Mucosa of descending colon (tissue), 3 donors: ENCODE results near the gene NRIP3. TPM values are rescaled to one million over a fixed set of nuclear protein-coding genes. Genes with fewer than 3 reads are reported as not detected.
"Not testable (repeated sequence)": the region's sequence is repeated elsewhere in the genome, so short reads cannot be mapped to it uniquely, and the experiment has no call there.

ENCODE experiments used
- ATAC-seq: fragments of 200-7000 bp; cut with Tn5 transposase; one replicate; pipeline ENCODE4 v1.9.1; 2020; ENCODE audit warnings: mild to moderate bottlenecking, moderate library complexity
- DNase-seq, 3 donors: peaks; one replicate each; pipeline ENCODE4 v3.0.0-alpha.2; 2020
- H3K36me3 ChIP-seq: fragments of 200-600 bp; one replicate; pipeline ENCODE4 v1.8.0; 2021; ENCODE audit warnings: low read depth, mild to moderate bottlenecking
- H3K4me1 ChIP-seq: fragments of 200-600 bp; one replicate; pipeline ENCODE4 v1.8.0; 2021; ENCODE audit warnings: low read depth, mild to moderate bottlenecking
- H3K4me3 ChIP-seq: fragments of 200-600 bp; one replicate; pipeline ENCODE4 v1.8.0; 2021; ENCODE audit warnings: mild to moderate bottlenecking
- H3K9me3 ChIP-seq: fragments of 200-600 bp; one replicate; pipeline ENCODE4 v1.8.0; 2021; ENCODE audit warnings: mild to moderate bottlenecking
- intact Hi-C, 2 donors: fragments of 100-400 bp; cut with DNase I in 1 of 2; cut with micrococcal nuclease in 1 of 2; formaldehyde crosslinking; loops; one replicate each; pipeline versions ENCODE4 v1.11.0 to v1.11.1; 2022; cut with DNase I, micrococcal nuclease
- total RNA-seq, 3 donors: library from RNA; stranded (reverse); fragmentation: NEBNext Ultra II Directional in 2 of 3; extraction: Animal tissue kit (Norgen Biotek cat#: 25700) in 2 of 3; gene quantifications; one replicate each; pipeline versions ENCODE4 v1.2.1 to v1.2.4, GENCODE V29; 2021 to 2023
- TF ChIP-seq, protein P1 (sequence below): fragments of 200-600 bp; IDR thresholded peaks from one replicate; pipeline ENCODE4 v1.8.0; 2022; ENCODE audit warnings: antibody characterized with exemption, mild to moderate bottlenecking
- donor health status: DM: no; HTN: no; CAD: no; lungs with moderate emphysema.
- donor health status: DM: no; HTN: no; CAD: no.
- donor health status: DM: no; HTN: yes; CAD: no.

NRIP3 gene
- total RNA-seq, 3 donors from 2014 or later, result 0.20 to 1.6 (median 0.63) TPM

DNA sequence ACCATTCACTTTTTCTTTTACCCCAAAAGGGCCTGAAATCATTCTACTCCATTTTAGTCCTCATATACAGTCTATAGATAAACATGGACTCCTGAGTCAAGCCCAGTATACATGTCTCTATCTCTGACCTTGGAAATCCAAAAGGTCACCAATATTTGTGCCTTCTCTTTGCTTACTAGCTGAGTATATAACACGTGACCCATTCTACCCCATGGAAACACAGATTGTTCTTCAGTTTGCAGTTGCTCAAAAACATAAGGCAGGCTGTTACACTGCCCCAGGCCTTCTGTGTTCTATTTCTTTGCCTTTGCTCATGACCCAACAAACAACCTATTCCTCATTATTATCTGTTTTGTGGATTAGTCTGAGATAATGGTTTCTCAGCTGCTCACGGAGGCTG, 5.8 kb downstream of the NRIP3 start:
- no peak overlapping the region for H3K4me3 ChIP-seq
- ATAC-seq (no peak), DNase-seq (no peak)
- no peaks in the 10 kb centered on the region for H3K9me3 ChIP-seq
- intact Hi-C loops, result no loop called here
- TF ChIP-seq, protein P1, sequence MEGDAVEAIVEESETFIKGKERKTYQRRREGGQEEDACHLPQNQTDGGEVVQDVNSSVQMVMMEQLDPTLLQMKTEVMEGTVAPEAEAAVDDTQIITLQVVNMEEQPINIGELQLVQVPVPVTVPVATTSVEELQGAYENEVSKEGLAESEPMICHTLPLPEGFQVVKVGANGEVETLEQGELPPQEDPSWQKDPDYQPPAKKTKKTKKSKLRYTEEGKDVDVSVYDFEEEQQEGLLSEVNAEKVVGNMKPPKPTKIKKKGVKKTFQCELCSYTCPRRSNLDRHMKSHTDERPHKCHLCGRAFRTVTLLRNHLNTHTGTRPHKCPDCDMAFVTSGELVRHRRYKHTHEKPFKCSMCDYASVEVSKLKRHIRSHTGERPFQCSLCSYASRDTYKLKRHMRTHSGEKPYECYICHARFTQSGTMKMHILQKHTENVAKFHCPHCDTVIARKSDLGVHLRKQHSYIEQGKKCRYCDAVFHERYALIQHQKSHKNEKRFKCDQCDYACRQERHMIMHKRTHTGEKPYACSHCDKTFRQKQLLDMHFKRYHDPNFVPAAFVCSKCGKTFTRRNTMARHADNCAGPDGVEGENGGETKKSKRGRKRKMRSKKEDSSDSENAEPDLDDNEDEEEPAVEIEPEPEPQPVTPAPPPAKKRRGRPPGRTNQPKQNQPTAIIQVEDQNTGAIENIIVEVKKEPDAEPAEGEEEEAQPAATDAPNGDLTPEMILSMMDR, result no peak
- H3K4me1 ChIP-seq, result peaks cover 3% of the 10 kb centered on the region
- no peaks in the 10 kb centered on the region for H3K36me3 ChIP-seq

GRCh38 chr11:8997451-8997850, 6.3 kb downstream of the NRIP3 start:
- intact Hi-C loops, result no loop called here
- Histone ChIP-seq H3K4me3 (no peak overlapping the region), H3K9me3 (no peaks in the 10 kb centered on the region), H3K4me1 (no peaks in the 10 kb centered on the region), H3K36me3 (no peaks in the 10 kb centered on the region)
- ATAC-seq, result no peak
- DNase-seq, result no peak
- TF ChIP-seq, protein P1, result no peak

DNA sequence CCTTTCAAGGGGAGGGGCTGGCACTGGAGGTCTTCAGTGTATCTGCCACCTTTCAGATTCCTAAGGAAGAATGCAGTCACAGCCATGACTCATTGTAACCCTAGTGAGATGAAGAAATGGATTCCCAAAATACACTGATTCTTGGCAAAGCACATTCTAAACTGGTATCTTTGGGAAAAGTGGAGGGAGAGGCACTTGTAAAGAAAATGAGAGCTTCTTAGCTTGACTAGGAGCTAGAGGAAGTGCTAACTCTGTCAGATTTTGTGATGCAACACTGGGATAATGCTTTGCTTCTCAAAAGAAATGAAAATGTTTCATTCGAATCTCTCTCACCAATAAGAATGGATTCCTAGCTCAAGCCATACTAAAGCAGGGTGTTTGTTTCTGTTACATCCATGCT, 14.3 kb downstream of the NRIP3 start:
- Histone ChIP-seq H3K4me3 (no peak overlapping the region), H3K36me3 (no peaks in the 10 kb centered on the region), H3K4me1 (no peaks in the 10 kb centered on the region), H3K9me3 (no peaks in the 10 kb centered on the region)
- ATAC-seq (no peak), DNase-seq (no peak)
- TF ChIP-seq, protein P1, result no peak
- intact Hi-C loops, result no loop called here

DNA sequence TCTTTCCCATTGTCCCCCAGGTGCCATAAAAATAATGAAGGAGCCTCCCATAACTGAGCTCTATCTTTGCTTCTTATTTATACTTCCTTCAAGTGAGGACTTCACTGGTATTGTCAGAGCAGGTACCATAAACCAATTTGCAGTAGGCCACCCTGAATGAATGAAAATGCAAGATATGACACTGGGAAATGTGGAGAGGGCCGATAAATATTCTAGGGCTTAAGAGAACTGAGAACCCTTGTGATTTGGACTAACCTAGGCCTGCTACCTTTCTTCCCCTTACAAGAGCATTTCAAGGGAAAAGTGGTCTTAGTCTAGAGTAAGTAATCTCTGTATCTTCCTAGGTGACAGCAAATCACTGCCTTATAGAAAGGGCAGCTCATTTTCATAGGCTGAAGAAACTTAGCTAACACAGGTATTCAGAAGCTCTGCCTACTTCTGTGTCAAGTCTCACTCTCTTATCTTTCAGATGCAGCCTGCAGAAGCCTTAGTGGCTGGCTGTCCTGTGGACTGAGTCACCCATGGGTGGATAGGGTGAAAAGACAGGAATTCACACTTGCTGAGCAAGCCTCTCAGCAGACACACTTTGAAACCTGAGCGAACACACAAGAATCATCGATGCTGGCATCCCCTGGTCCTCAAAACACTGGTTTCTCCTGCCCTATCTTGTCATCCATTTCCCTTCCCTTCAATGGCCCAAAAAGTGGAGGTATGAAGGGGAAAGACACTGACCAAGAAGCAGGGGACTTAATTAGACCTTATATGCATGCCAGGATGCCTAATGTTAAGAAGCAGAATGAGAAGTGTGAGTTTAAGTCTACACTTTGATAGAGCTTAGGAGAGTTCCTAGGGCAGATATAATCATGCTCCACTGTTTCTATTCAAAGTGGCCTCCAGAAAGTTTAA, 15.2 kb downstream of the NRIP3 start:
- no peak for DNase-seq
- Histone ChIP-seq H3K9me3 (no peaks in the 10 kb centered on the region), H3K4me3 (no peak overlapping the region), H3K4me1 (no peaks in the 10 kb centered on the region), H3K36me3 (no peaks in the 10 kb centered on the region)
- intact Hi-C loops, result no loop called here
- no peak for ATAC-seq
- TF ChIP-seq, protein P1, result no peak

DNA sequence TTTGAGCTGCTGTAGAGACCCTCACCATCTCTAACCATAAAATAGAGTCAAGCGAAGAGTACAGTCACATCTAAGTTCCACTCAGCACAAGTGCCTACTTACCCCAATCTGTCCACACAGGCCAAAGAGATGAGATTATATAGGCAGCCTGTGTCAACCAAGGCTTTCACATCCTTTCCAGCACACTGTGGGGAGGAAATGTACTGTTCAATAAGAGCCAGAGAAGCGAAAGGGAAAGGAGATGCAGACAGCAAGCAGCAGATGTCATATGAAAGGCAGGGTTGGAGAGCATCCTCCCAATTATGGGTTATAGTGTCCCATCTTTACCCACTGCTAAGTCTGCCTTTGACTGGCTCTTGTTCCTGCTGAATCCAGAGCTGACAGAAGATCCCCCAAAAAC, 16.4 kb downstream of the NRIP3 start:
- no peak for ATAC-seq
- TF ChIP-seq, protein P1, result no peak
- H3K9me3 ChIP-seq, result no peaks in the 10 kb centered on the region

DNA sequence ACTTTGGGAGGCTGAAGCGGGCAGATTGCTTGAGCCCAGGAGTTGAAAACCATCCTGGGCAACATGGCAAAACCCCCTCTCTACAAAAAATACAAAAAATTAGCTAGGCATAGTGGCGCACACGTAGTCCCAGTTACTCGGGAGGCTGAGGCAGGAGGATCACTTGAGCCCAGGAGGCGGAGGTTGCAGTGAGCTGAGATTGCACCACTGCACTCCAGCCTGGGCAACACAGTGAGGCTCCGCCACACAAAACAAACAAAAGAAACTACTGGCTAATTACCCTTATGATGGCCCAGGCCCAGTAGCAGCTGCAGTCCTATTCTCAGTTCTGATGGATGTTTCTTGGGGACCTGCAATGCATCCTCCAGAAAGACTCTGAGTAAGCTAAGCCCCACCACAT, 17.0 kb downstream of the NRIP3 start:
- H3K36me3 ChIP-seq, DNase-seq, ATAC-seq, H3K9me3 ChIP-seq, intact Hi-C loops, H3K4me1 ChIP-seq, H3K4me3 ChIP-seq: not testable (repeated sequence)

More for the DNA sequence above, 16.4 kb downstream of the NRIP3 start:
- H3K4me3 ChIP-seq, result no peak overlapping the region
- no peak for DNase-seq
- H3K4me1 ChIP-seq, result no peaks in the 10 kb centered on the region
- H3K36me3 ChIP-seq, result no peaks in the 10 kb centered on the region
- intact Hi-C loops, result no loop called here
